ENCODE measurements around the gene AURKA.

GRCh38 chr20:56418385-56418861 lies 26.4 kb upstream of the AURKA start:
- no peak for TF ChIP-seq POLR3G (IDR thresholded peaks at IDR 0.05; ENCODE audit: extremely low read depth, insufficient read length, insufficient replicate concordance)
- no peak for TF ChIP-seq CTCF (IDR thresholded peaks at IDR 0.05 in 2 of 3, conservative IDR thresholded peaks at IDR 0.05 in 1 of 3; ENCODE audit: insufficient read depth in 2 of 3, low read depth in 1 of 3, low read length in 3 of 3)
- TF ChIP-seq ETV6 (IDR thresholded peaks at IDR 0.05; ENCODE audit: borderline replicate concordance in 1 of 2, low read depth in 2 of 2, low read length in 1 of 2) = no peak
- TF ChIP-seq ETV6 (CRISPR knock-in tag; IDR thresholded peaks at IDR 0.05; ENCODE audit: borderline replicate concordance) = no peak
- TF ChIP-seq STAT6 (CRISPR knock-in tag; IDR thresholded peaks at IDR 0.05) = no peak
- TF ChIP-seq SIX5 (IDR thresholded peaks at IDR 0.05; ENCODE audit: borderline replicate concordance in 1 of 2, insufficient read depth in 1 of 2, low read depth in 1 of 2, low read length in 2 of 2) = no peak
- no peak for TF ChIP-seq POLR2AphosphoS5 (IDR thresholded peaks at IDR 0.05; ENCODE audit: control insufficient read depth, insufficient read depth, low read depth, low read length)
- TF ChIP-seq ZNF76 (CRISPR knock-in tag; IDR thresholded peaks at IDR 0.05; ENCODE audit: borderline replicate concordance) = no peak

All from K562 (cell line).